ENCODE data around the gene OOSP3.
"Not testable (repeated sequence)": the region's sequence is repeated elsewhere in the genome, so short reads cannot be mapped to it uniquely, and the experiment has no call there.

The OOSP3 gene

GRCh38 chr11:59878575-59878974 is at the start of gene OOSP3:
TSS of gene OOSP3 (plus strand) at chr11:59878782. CDS start at chr11:59878809, 27 bp downstream.
- in situ Hi-C loops (cut with MboI; ENCODE audit: low sequenced_read_pairs), result no loop called here

GRCh38 chr11:59829358-59829757 is 49.2 kb upstream of the OOSP3 start:
- in situ Hi-C loops (cut with MboI; ENCODE audit: low sequenced_read_pairs), result no loop called here

- in situ Hi-C loops (cut with MboI; ENCODE audit: low sequenced_read_pairs), result loop anchor here (10.0 kb wide), 1 partner anchor 81 kb away; no protein-coding TSS in a partner anchor
Measured at GRCh38 chr11:59833602-59834001, 45.0 kb upstream of the OOSP3 start.

- in situ Hi-C loops (cut with MboI; ENCODE audit: low sequenced_read_pairs), result loop anchor here (10.0 kb wide), 1 partner anchor 75 kb away; no protein-coding TSS in a partner anchor
Measured at GRCh38 chr11:59839615-59840014, 39.0 kb upstream of the OOSP3 start.

GRCh38 chr11:59841514-59841913 is 37.1 kb upstream of the OOSP3 start:
- in situ Hi-C loops (cut with MboI; ENCODE audit: low sequenced_read_pairs), result no loop called here

- in situ Hi-C loops (cut with MboI; ENCODE audit: low sequenced_read_pairs), result no loop called here
Measured at GRCh38 chr11:59842316-59842715, 36.3 kb upstream of the OOSP3 start.

GRCh38 chr11:59845399-59845798 is 33.2 kb upstream of the OOSP3 start, which contains the start of gene CBLIF:
TSS of gene CBLIF (minus strand) at chr11:59845499. CDS start at chr11:59845453, 46 bp downstream.
- in situ Hi-C loops (cut with MboI; ENCODE audit: low sequenced_read_pairs), result no loop called here

GRCh38 chr11:59846556-59846955 is 32.0 kb upstream of the OOSP3 start:
- in situ Hi-C loops (cut with MboI; ENCODE audit: low sequenced_read_pairs), result no loop called here

- in situ Hi-C loops (cut with MboI; ENCODE audit: low sequenced_read_pairs), result no loop called here
Measured at GRCh38 chr11:59847626-59848025, 31.0 kb upstream of the OOSP3 start.

- in situ Hi-C loops (cut with MboI; ENCODE audit: low sequenced_read_pairs), result not testable (repeated sequence)
Measured at GRCh38 chr11:59848439-59848838, 30.1 kb upstream of the OOSP3 start.

GRCh38 chr11:59849129-59849528 is 29.5 kb upstream of the OOSP3 start:
- in situ Hi-C loops (cut with MboI; ENCODE audit: low sequenced_read_pairs), result no loop called here

- in situ Hi-C loops (cut with MboI; ENCODE audit: low sequenced_read_pairs), result not testable (repeated sequence)
Measured at GRCh38 chr11:59849551-59849950, 29.0 kb upstream of the OOSP3 start.

GRCh38 chr11:59851416-59851815 is 27.2 kb upstream of the OOSP3 start:
- in situ Hi-C loops (cut with MboI; ENCODE audit: low sequenced_read_pairs), result not testable (repeated sequence)

- in situ Hi-C loops (cut with MboI; ENCODE audit: low sequenced_read_pairs), result no loop called here
Measured at GRCh38 chr11:59854871-59855270, 23.7 kb upstream of the OOSP3 start.

- in situ Hi-C loops (cut with MboI; ENCODE audit: low sequenced_read_pairs), result no loop called here
Measured at GRCh38 chr11:59857439-59858434, 20.8 kb upstream of the OOSP3 start.

- in situ Hi-C loops (cut with MboI; ENCODE audit: low sequenced_read_pairs), result no loop called here
Measured at GRCh38 chr11:59859673-59860072, 18.9 kb upstream of the OOSP3 start.

- in situ Hi-C loops (cut with MboI; ENCODE audit: low sequenced_read_pairs), result no loop called here
Measured at GRCh38 chr11:59862252-59862651, 16.3 kb upstream of the OOSP3 start.

- in situ Hi-C loops (cut with MboI; ENCODE audit: low sequenced_read_pairs), result no loop called here
Measured at GRCh38 chr11:59865031-59865430, 13.6 kb upstream of the OOSP3 start.

GRCh38 chr11:59866397-59866796 is 12.2 kb upstream of the OOSP3 start, which contains the start of gene TCN1:
TSS of gene TCN1 (minus strand) at chr11:59866487. CDS start at chr11:59866470, 17 bp downstream.
- in situ Hi-C loops (cut with MboI; ENCODE audit: low sequenced_read_pairs), result no loop called here

- in situ Hi-C loops (cut with MboI; ENCODE audit: low sequenced_read_pairs), result no loop called here
Measured at GRCh38 chr11:59866836-59867235, 11.7 kb upstream of the OOSP3 start.

GRCh38 chr11:59867946-59868345 is 10.6 kb upstream of the OOSP3 start:
- in situ Hi-C loops (cut with MboI; ENCODE audit: low sequenced_read_pairs), result no loop called here

- in situ Hi-C loops (cut with MboI; ENCODE audit: low sequenced_read_pairs), result no loop called here
Measured at GRCh38 chr11:59872076-59872475, 6.5 kb upstream of the OOSP3 start.
